ENCODE data around the gene SLC44A5.

The SLC44A5 gene

GRCh38 chr1:75471252-75471651, 139.7 kb downstream of the SLC44A5 start:
- no peaks in the 10 kb centered on the region for H3K36me3 ChIP-seq (ENCODE audit: control insufficient read depth, insufficient read depth, low read length)
- H3K4me3 ChIP-seq (ENCODE audit: insufficient read depth, low read depth, low read length), result no peak overlapping the region
- H3K27me3 ChIP-seq (ENCODE audit: control insufficient read depth, insufficient read depth, low read length, poor library complexity, severe bottlenecking), result no peaks in the 10 kb centered on the region
- no peaks in the 10 kb centered on the region for H3K9me3 ChIP-seq (ENCODE audit: control insufficient read depth, low read length)
- H3K27ac ChIP-seq (ENCODE audit: insufficient read depth, low read depth, low read length, poor library complexity, severe bottlenecking), result no peak overlapping the region
- 74 to 87% methylated on average over 3 of the region's 3 CpGs for WGBS, 2 experiments
- H3K4me1 ChIP-seq (ENCODE audit: control insufficient read depth, insufficient read depth, low read length), result no peaks in the 10 kb centered on the region

- no peak overlapping the region for H3K27ac ChIP-seq (ENCODE audit: insufficient read depth, low read depth, low read length, poor library complexity, severe bottlenecking)
- WGBS, 2 experiments, result 92 to 96% methylated on average over 6 of the region's 6 CpGs
- H3K4me3 ChIP-seq (ENCODE audit: insufficient read depth, low read depth, low read length), result no peak overlapping the region
- H3K4me1 ChIP-seq (ENCODE audit: control insufficient read depth, insufficient read depth, low read length), result no peaks in the 10 kb centered on the region
- H3K36me3 ChIP-seq (ENCODE audit: control insufficient read depth, insufficient read depth, low read length), result no peaks in the 10 kb centered on the region
- no peaks in the 10 kb centered on the region for H3K9me3 ChIP-seq (ENCODE audit: control insufficient read depth, low read length)
- no peaks in the 10 kb centered on the region for H3K27me3 ChIP-seq (ENCODE audit: control insufficient read depth, insufficient read depth, low read length, poor library complexity, severe bottlenecking)
Measured at GRCh38 chr1:75470448-75470847, 140.5 kb downstream of the SLC44A5 start.

GRCh38 chr1:75469586-75470173, 141.2 kb downstream of the SLC44A5 start:
- 93 to 95% methylated on average over 5 to 7 of the region's 7 CpGs for WGBS, 2 experiments
- no peaks in the 10 kb centered on the region for H3K36me3 ChIP-seq (ENCODE audit: control insufficient read depth, insufficient read depth, low read length)
- no peaks in the 10 kb centered on the region for H3K9me3 ChIP-seq (ENCODE audit: control insufficient read depth, low read length)

GRCh38 chr1:75461808-75462325, 149.0 kb downstream of the SLC44A5 start:
- Histone ChIP-seq H3K27me3 (ENCODE audit: control insufficient read depth, insufficient read depth, low read length, poor library complexity, severe bottlenecking) (no peaks in the 10 kb centered on the region), H3K9me3 (ENCODE audit: control insufficient read depth, low read length) (no peaks in the 10 kb centered on the region), H3K36me3 (ENCODE audit: control insufficient read depth, insufficient read depth, low read length) (no peaks in the 10 kb centered on the region), H3K4me3 (ENCODE audit: insufficient read depth, low read depth, low read length) (no peak overlapping the region), H3K4me1 (ENCODE audit: control insufficient read depth, insufficient read depth, low read length) (no peaks in the 10 kb centered on the region), H3K27ac (ENCODE audit: insufficient read depth, low read depth, low read length, poor library complexity, severe bottlenecking) (no peak overlapping the region)
- 87 to 94% methylated on average over 3 of the region's 3 CpGs for WGBS, 2 experiments

More at GRCh38 chr1:75469586-75470173, 141.2 kb downstream of the SLC44A5 start:
- H3K4me1 ChIP-seq (ENCODE audit: control insufficient read depth, insufficient read depth, low read length), result no peaks in the 10 kb centered on the region
- H3K27ac ChIP-seq (ENCODE audit: insufficient read depth, low read depth, low read length, poor library complexity, severe bottlenecking), result no peak overlapping the region
- H3K27me3 ChIP-seq (ENCODE audit: control insufficient read depth, insufficient read depth, low read length, poor library complexity, severe bottlenecking), result no peaks in the 10 kb centered on the region
- no peak overlapping the region for H3K4me3 ChIP-seq (ENCODE audit: insufficient read depth, low read depth, low read length)

GRCh38 chr1:75449998-75450397, 160.9 kb downstream of the SLC44A5 start:
- WGBS, 2 experiments, result 92 to 95% methylated on average over 5 of the region's 5 CpGs
- no peaks in the 10 kb centered on the region for H3K9me3 ChIP-seq (ENCODE audit: control insufficient read depth, low read length)
- H3K4me1 ChIP-seq (ENCODE audit: control insufficient read depth, insufficient read depth, low read length), result no peaks in the 10 kb centered on the region
- no peak overlapping the region for H3K4me3 ChIP-seq (ENCODE audit: insufficient read depth, low read depth, low read length)
- no peaks in the 10 kb centered on the region for H3K36me3 ChIP-seq (ENCODE audit: control insufficient read depth, insufficient read depth, low read length)
- H3K27me3 ChIP-seq (ENCODE audit: control insufficient read depth, insufficient read depth, low read length, poor library complexity, severe bottlenecking), result no peaks in the 10 kb centered on the region
- H3K27ac ChIP-seq (ENCODE audit: insufficient read depth, low read depth, low read length, poor library complexity, severe bottlenecking), result no peak overlapping the region

GRCh38 chr1:75444220-75444619, 166.7 kb downstream of the SLC44A5 start:
- Histone ChIP-seq H3K9me3 (ENCODE audit: control insufficient read depth, low read length) (no peaks in the 10 kb centered on the region), H3K4me1 (ENCODE audit: control insufficient read depth, insufficient read depth, low read length) (no peaks in the 10 kb centered on the region), H3K4me3 (ENCODE audit: insufficient read depth, low read depth, low read length) (no peak overlapping the region), H3K27me3 (ENCODE audit: control insufficient read depth, insufficient read depth, low read length, poor library complexity, severe bottlenecking) (no peaks in the 10 kb centered on the region), H3K36me3 (ENCODE audit: control insufficient read depth, insufficient read depth, low read length) (no peaks in the 10 kb centered on the region), H3K27ac (ENCODE audit: insufficient read depth, low read depth, low read length, poor library complexity, severe bottlenecking) (no peak overlapping the region)
- 90 to 95% methylated on average over 1 of the region's 1 CpG for WGBS, 2 experiments

- Histone ChIP-seq H3K27ac (ENCODE audit: insufficient read depth, low read depth, low read length, poor library complexity, severe bottlenecking) (no peak overlapping the region), H3K4me3 (ENCODE audit: insufficient read depth, low read depth, low read length) (no peak overlapping the region), H3K27me3 (ENCODE audit: control insufficient read depth, insufficient read depth, low read length, poor library complexity, severe bottlenecking) (no peaks in the 10 kb centered on the region), H3K4me1 (ENCODE audit: control insufficient read depth, insufficient read depth, low read length) (no peaks in the 10 kb centered on the region), H3K36me3 (ENCODE audit: control insufficient read depth, insufficient read depth, low read length) (no peaks in the 10 kb centered on the region), H3K9me3 (ENCODE audit: control insufficient read depth, low read length) (no peaks in the 10 kb centered on the region)
- WGBS, 2 experiments, result 89 to 93% methylated on average over 2 of the region's 2 CpGs
Measured at GRCh38 chr1:75440274-75440673, 170.6 kb downstream of the SLC44A5 start.

GRCh38 chr1:75438355-75438754, 172.6 kb downstream of the SLC44A5 start:
- H3K36me3 ChIP-seq (ENCODE audit: control insufficient read depth, insufficient read depth, low read length), result no peaks in the 10 kb centered on the region
- no peaks in the 10 kb centered on the region for H3K4me1 ChIP-seq (ENCODE audit: control insufficient read depth, insufficient read depth, low read length)
- no peaks in the 10 kb centered on the region for H3K9me3 ChIP-seq (ENCODE audit: control insufficient read depth, low read length)
- H3K4me3 ChIP-seq (ENCODE audit: insufficient read depth, low read depth, low read length), result no peak overlapping the region
- no peak overlapping the region for H3K27ac ChIP-seq (ENCODE audit: insufficient read depth, low read depth, low read length, poor library complexity, severe bottlenecking)
- no peaks in the 10 kb centered on the region for H3K27me3 ChIP-seq (ENCODE audit: control insufficient read depth, insufficient read depth, low read length, poor library complexity, severe bottlenecking)

GRCh38 chr1:75431843-75432242, 179.1 kb downstream of the SLC44A5 start:
- no peak overlapping the region for H3K27ac ChIP-seq (ENCODE audit: insufficient read depth, low read depth, low read length, poor library complexity, severe bottlenecking)
- no peaks in the 10 kb centered on the region for H3K36me3 ChIP-seq (ENCODE audit: control insufficient read depth, insufficient read depth, low read length)
- no peaks in the 10 kb centered on the region for H3K27me3 ChIP-seq (ENCODE audit: control insufficient read depth, insufficient read depth, low read length, poor library complexity, severe bottlenecking)
- no peak overlapping the region for H3K4me3 ChIP-seq (ENCODE audit: insufficient read depth, low read depth, low read length)
- H3K4me1 ChIP-seq (ENCODE audit: control insufficient read depth, insufficient read depth, low read length), result no peaks in the 10 kb centered on the region
- 94 to 100% methylated on average over 2 of the region's 2 CpGs for WGBS, 2 experiments
- H3K9me3 ChIP-seq (ENCODE audit: control insufficient read depth, low read length), result no peaks in the 10 kb centered on the region

- Histone ChIP-seq H3K4me1 (ENCODE audit: control insufficient read depth, insufficient read depth, low read length) (no peaks in the 10 kb centered on the region), H3K27ac (ENCODE audit: insufficient read depth, low read depth, low read length, poor library complexity, severe bottlenecking) (no peak overlapping the region), H3K27me3 (ENCODE audit: control insufficient read depth, insufficient read depth, low read length, poor library complexity, severe bottlenecking) (no peaks in the 10 kb centered on the region), H3K36me3 (ENCODE audit: control insufficient read depth, insufficient read depth, low read length) (no peaks in the 10 kb centered on the region), H3K4me3 (ENCODE audit: insufficient read depth, low read depth, low read length) (no peak overlapping the region), H3K9me3 (ENCODE audit: control insufficient read depth, low read length) (no peaks in the 10 kb centered on the region)
Measured at GRCh38 chr1:75430526-75430925, 180.4 kb downstream of the SLC44A5 start.

GRCh38 chr1:75426688-75427087, 184.2 kb downstream of the SLC44A5 start:
- Histone ChIP-seq H3K36me3 (ENCODE audit: control insufficient read depth, insufficient read depth, low read length) (no peaks in the 10 kb centered on the region), H3K27ac (ENCODE audit: insufficient read depth, low read depth, low read length, poor library complexity, severe bottlenecking) (no peak overlapping the region), H3K9me3 (ENCODE audit: control insufficient read depth, low read length) (no peaks in the 10 kb centered on the region), H3K4me3 (ENCODE audit: insufficient read depth, low read depth, low read length) (no peak overlapping the region), H3K27me3 (ENCODE audit: control insufficient read depth, insufficient read depth, low read length, poor library complexity, severe bottlenecking) (no peaks in the 10 kb centered on the region), H3K4me1 (ENCODE audit: control insufficient read depth, insufficient read depth, low read length) (no peaks in the 10 kb centered on the region)
- WGBS, 2 experiments, result 87 to 92% methylated on average over 10 of the region's 10 CpGs
